GM19324 (cell line): Measurements from ENCODE around the gene PTPN2.

Experiments used
- ATAC-seq: cut with Tn5 transposase; IDR thresholded peaks from one replicate; pipeline ENCODE4 v1.9.1; 2021; ENCODE audit warnings: mild to moderate bottlenecking, moderate library complexity; ENCODE audit not compliant: unreplicated experiment, low FRiP score

Gene PTPN2

GRCh38 chr18:12828116-12829051 is 55.7 kb downstream of the PTPN2 start:
- no peak for ATAC-seq

GRCh38 chr18:12827588-12827987 is 56.4 kb downstream of the PTPN2 start:
- ATAC-seq: no peak

- ATAC-seq: no peak
Observed at GRCh38 chr18:12825230-12825629, 58.8 kb downstream of the PTPN2 start.

- no peak for ATAC-seq
Observed at GRCh38 chr18:12823892-12824291, 60.1 kb downstream of the PTPN2 start.

- no peak for ATAC-seq
Observed at GRCh38 chr18:12821408-12821807, 62.6 kb downstream of the PTPN2 start.

GRCh38 chr18:12820506-12820905 is 63.5 kb downstream of the PTPN2 start:
- no peak for ATAC-seq

GRCh38 chr18:12819841-12820240 is 64.2 kb downstream of the PTPN2 start:
- ATAC-seq: no peak

- no peak for ATAC-seq
Observed at GRCh38 chr18:12819322-12819721, 64.7 kb downstream of the PTPN2 start.

GRCh38 chr18:12818243-12818642 is 65.8 kb downstream of the PTPN2 start:
- ATAC-seq: no peak

- no peak for ATAC-seq
Observed at GRCh38 chr18:12816451-12816850, 67.6 kb downstream of the PTPN2 start.

- no peak for ATAC-seq
Observed at GRCh38 chr18:12811191-12811950, 72.7 kb downstream of the PTPN2 start.

- ATAC-seq: no peak
Observed at GRCh38 chr18:12803069-12803936, 80.7 kb downstream of the PTPN2 start.

GRCh38 chr18:12802538-12802937 is 81.5 kb downstream of the PTPN2 start:
- no peak for ATAC-seq

- no peak for ATAC-seq
Observed at GRCh38 chr18:12796448-12796847, 87.6 kb downstream of the PTPN2 start.

GRCh38 chr18:12791610-12792009 is 92.4 kb downstream of the PTPN2 start:
- ATAC-seq: no peak

GRCh38 chr18:12786669-12787068 is 97.4 kb downstream of the PTPN2 start:
- ATAC-seq: no peak

- no peak for ATAC-seq
Observed at GRCh38 chr18:12783524-12783923, 100.5 kb downstream of the PTPN2 start.

- ATAC-seq: no peak
Observed at GRCh38 chr18:12782521-12782920, 101.5 kb downstream of the PTPN2 start.

- ATAC-seq: no peak
Observed at GRCh38 chr18:12779456-12779855, 104.6 kb downstream of the PTPN2 start.

GRCh38 chr18:12779043-12779442 is 105.0 kb downstream of the PTPN2 start:
- no peak for ATAC-seq

GRCh38 chr18:12777500-12777944 is 106.5 kb downstream of the PTPN2 start:
- ATAC-seq: no peak
